NCI-H526 treated with DMSO at 0.1 percent for 48 hours (cell line): ENCODE data around the gene VAV1.
"Not testable (repeated sequence)": the region's sequence is repeated elsewhere in the genome, so short reads cannot be mapped to it uniquely, and the experiment has no call there.

ENCODE experiments used
- DNase-seq: peaks from one replicate; lab custom pipeline; 2025; lab: John Stamatoyannopoulos, UW

VAV1 gene

GRCh38 chr19:6737284-6737872 is 35.1 kb upstream of the VAV1 start, which contains the start of gene GPR108:
Gene GPR108 (minus strand): TSS chr19:6737580. CDS start chr19:6737576, 4 bp downstream.
- DNase-seq: peak; percentile 95

DNA sequence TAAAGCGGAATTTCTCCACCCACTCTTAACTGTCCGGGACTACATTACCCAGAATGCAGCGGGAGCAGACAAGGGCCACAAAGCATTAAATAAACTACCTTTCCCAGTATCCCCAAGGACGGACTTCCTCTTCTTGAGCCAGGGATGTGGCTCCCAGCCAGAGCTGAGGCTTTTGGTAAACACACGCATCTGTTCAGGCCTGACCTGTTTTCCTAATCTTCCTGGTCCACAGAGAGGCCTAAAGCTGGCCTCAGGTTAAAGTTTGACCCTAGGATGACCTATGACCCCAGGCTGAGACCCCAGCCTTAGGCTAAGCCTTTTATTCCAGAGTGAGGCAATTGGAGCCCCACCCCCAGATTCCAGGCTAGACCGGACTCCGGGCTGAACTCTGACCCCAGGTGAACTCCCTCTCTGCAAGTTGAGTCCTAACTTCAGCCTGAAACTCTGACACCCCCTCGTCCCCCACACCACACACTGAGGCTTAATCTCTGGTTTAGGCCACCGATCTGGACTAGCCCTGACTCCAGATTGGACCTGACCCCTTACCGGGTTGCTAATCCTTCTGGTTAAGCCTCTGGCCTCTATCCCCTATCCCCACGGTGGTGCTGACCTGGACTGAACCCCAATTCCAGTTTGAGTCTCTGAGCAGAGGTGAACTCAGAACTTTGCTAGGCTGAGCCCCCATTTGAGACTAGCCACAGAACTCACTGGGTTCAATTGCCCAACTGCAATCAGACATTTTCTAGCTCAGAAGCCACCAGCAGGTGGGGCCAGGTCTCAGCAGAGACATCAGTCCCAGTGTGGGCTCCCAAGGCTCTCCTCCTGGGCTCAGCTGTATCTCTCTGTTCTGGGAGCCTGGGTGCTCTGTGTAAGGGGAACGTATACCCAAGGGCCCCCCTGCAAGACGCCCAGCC is 34.4 kb upstream of the VAV1 start:
- peak; percentile 32 for DNase-seq

- no peak for DNase-seq
These were observed 33.6 kb upstream of the VAV1 start for GRCh38 chr19:6738787-6739389.

DNA sequence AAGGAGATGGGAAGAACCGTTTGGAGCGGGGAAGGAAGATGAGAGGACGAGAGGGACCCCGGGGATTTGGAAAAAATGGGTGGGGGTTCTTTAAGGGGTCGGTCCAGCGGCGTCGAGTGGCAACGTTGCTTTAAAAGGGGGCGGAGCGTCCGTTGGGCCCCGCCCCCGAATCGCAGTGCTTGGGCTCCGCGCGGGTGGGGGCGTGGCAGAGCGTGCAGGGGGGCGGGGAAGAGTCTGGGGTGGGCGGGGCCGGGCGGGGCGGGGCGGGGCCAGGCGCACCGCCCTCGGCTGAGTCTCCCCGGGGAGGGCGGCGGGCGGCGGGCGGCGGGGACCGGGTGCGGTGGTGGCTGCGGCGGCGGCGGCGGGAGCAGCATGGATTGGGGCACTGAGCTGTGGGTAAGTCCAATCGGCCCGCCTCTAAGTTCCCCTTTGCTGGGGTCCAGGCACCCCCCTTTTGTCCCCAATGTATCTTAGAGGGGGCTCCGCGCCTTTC is 33.1 kb upstream of the VAV1 start, which contains the start of gene TRIP10:
Gene TRIP10 (plus strand): TSS at position 291 of the 493 bp plus-strand sequence. CDS start 82 bp downstream, at position 373.
- DNase-seq: peak; percentile 23

GRCh38 chr19:6739883-6740588 is 32.5 kb upstream of the VAV1 start:
- peak; percentile 6 for DNase-seq

- DNase-seq: no peak
These were observed 31.7 kb upstream of the VAV1 start for GRCh38 chr19:6740589-6741343.

GRCh38 chr19:6743066-6743465 is 29.4 kb upstream of the VAV1 start:
- DNase-seq: no peak

GRCh38 chr19:6743714-6744380 is 28.7 kb upstream of the VAV1 start:
- DNase-seq: no peak

GRCh38 chr19:6744381-6745301 is 27.9 kb upstream of the VAV1 start:
- DNase-seq: no peak

DNA sequence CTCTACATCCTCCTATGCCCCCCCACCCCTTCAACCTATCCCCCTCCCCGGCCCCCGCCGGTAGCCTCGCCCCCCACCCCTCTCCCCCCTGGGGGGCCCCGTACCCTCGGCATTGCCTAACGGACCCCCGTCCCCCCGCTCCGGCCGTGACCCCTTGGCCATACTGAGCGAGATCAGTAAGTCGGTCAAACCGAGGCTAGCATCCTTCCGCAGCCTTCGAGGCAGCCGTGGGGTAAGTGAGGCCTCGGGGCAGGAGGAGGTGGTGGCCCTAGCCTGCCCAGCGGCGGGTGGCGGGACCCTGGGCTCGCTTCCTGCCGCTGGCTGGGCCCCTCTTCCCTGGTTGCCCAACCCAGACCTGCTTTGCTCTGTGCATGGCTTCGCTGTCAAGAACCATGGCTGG is 26.5 kb upstream of the VAV1 start:
- DNase-seq: no peak

DNA sequence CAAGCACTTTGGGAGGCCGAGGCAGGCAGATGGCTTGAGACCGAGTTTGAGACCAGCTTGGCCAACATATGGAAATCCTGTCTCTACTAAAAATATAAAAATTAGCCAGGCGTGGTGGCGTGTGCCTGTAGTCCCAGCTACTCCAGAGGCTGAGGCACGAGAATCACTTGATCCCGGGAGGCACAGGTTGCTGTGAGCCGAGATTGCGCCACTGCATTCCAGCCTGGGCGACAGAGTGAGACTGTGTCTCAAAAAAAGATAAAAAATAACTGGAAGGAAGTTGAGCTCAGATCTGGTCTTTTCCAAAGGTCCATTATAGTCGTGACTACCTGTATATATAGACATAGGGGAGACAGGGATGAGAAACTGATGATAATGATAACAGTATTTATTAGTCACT is 24.0 kb upstream of the VAV1 start:
- DNase-seq: not testable (repeated sequence)

GRCh38 chr19:6750062-6750461 is 22.4 kb upstream of the VAV1 start:
- no peak for DNase-seq

DNA sequence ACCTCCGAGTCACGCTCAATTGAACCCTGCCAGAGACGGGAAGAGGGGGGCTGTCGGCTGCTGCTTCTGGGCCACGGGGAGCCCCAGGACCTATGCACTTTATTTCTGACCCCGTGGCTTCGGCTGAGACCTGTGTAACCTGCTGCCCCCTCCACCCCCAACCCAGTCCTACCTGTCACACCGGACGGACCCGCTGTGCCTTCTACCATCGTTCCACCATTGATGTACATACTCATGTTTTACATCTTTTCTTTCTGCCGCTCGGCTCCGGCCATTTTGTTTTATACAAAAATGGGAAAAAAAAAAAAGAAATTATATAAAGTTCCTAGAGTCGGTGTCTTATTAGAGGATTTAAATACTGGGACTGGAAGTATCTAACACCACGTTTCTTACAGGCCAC is 21.3 kb upstream of the VAV1 start:
- no peak for DNase-seq

GRCh38 chr19:6752256-6753177 is 20.0 kb upstream of the VAV1 start:
- DNase-seq: no peak

GRCh38 chr19:6753178-6754031 is 19.1 kb upstream of the VAV1 start:
- DNase-seq: no peak

DNA sequence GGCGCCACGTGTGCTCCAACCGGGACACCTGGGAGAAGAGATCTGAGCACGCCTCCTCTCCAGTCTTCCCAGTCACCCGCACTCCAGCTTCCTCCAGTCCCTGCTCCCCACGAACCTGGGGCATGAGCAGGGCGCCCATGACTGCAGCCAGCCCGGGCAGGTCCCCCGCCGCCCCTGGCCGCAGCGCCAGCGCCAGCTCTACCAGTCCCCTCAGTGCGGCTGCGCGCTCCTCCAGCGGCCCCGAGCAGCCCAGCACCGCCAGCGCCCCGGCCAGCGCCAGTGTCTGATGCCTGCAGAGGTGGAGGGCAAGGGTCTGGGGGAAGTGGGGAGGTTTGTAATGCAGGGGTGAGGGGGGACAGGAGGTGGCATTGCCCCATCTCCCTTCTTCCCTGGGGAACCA is 18.4 kb upstream of the VAV1 start:
- no peak for DNase-seq

DNA sequence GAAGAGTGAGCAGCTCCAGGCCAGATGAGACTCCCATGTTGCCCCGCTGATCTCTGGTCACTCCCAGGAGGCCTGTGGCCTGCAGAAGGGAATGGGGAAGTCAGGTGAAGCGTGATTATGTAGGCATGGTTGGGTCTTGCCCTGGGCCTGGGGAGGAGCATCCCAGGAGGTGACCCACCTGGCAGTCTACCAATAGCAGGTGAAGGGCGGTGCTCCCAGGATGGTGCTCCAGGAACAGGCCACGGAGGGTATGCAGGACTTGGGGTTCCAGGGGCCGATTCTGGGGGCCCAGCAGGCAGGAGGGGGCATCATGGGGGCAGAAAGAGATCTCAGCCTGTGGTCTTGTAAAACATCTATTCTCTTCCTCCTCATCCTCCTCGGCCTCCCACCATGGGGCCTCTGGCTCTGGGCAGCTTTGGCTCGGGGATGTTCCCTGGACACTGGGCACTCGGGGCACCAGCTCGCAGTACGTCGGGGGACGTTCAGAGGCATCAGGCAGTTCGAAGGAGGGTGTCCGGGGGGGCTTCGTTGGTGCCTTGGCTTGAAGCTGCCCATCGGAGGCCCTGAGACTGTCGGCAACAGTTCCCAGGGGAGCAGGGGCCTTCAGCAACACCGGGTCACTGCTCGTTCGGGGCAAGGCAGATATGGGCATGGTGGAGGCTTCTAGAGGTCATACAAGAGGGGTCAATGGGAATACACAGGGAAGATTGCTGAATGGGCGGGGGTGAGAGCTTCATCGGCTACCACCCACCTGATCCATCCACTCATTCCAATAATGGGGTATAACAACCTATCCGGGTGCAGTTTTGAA is 17.6 kb upstream of the VAV1 start:
- DNase-seq: no peak
